RCC 7860 (cell line): ENCODE measurements around the gene PSMB7.
A peak's percentile ranks its signal among the peaks of the same experiment; 100 is the strongest.

ENCODE experiments used
- DNase-seq: peaks from one replicate; pipeline ENCODE4 v3.0.0-alpha.2; 2015; ENCODE audit warnings: low spot score
- FAIRE-seq: peaks from 2 replicates; lab custom pipeline; 2012; peaks lifted over from hg19 to GRCh38; lab: Jason Lieb, UNC

PSMB7 gene

DNA sequence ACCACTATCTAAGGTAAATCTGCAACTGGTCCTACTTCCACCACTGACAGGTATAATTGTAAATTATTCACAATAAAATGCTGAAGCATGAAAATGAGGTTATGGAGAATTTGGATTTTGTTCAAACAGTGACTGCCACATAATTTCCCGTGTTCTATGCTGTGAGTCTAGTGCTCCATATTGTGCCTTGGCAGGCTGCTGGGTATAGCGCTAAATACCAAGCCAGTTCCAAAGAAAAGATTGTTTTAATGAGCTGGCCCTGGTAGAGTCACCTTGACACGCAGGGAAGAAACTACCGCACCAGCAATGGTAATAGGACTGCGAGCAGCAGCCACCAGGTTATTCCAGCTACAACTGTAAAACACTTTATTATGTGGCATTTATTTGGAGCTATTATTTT, 30.4 kb downstream of the PSMB7 start:
- no peak for DNase-seq
- no peak for FAIRE-seq

DNA sequence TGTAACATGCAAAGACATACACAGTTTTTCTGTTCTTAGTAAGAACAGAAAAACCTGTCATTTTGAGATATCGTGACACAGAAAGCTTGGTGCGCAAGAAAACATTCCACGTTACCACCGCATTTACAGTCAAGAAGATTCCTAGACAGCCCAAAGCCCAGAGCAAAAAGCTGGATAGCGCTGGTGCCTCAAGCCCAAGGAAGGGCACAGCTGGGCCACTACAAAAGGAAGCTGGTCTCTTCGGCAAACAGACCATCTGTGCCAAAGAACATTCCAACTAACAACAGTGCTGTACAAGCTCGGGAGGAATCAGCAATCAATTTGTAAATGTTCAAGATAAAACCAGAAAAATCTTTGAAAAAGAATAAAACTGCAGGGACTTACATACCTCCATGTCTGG, 31.0 kb downstream of the PSMB7 start:
- DNase-seq (no peak), FAIRE-seq (no peak)

GRCh38 chr9:124381170-124381945, 33.9 kb downstream of the PSMB7 start:
- DNase-seq (no peak), FAIRE-seq (peak; percentile 27)

DNA sequence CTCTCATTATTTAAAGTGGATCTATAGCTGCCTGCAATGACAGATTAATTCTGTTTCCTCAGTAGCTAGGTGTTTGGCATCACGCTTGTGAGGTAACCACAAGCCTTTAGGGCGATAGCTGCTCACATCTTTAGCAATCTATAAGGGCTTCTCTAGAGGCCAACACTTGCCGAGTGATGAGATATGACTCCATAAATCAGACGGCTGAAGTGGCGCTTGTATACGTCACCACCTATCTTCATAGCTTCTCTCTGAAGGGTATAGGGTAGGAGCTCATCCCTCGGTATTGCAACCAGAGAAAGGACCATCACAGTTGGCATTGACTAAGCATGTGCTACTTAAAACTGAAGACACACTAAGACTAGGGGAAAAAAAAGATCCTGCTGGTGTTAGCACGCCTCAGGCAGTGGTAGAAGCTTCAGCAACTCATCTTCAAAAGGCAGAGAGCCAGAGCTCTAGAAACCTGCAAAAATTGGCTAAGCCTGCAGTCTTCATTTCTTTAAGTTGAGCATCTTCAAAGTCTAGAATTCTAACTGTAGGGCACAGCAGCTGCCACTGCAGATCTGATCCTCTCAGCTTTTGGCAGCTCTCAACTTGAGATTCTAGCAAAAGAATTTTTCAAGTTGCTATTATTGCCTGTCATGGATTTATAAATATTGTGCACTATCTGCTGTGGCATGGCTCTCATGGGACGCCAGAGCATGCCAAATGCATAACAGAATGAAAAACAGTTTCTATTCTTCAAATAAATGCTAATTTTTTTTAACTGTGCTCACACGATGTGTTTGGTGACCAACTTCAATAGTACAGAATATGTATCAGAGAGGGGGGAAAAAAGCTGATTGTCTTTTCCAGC, 37.5 kb downstream of the PSMB7 start:
- FAIRE-seq (no peak), DNase-seq (no peak)

GRCh38 chr9:124376329-124376728, 38.9 kb downstream of the PSMB7 start:
- no peak for DNase-seq
- no peak for FAIRE-seq

- no peak for FAIRE-seq
Observed at GRCh38 chr9:124375726-124376125, 39.5 kb downstream of the PSMB7 start.

DNA sequence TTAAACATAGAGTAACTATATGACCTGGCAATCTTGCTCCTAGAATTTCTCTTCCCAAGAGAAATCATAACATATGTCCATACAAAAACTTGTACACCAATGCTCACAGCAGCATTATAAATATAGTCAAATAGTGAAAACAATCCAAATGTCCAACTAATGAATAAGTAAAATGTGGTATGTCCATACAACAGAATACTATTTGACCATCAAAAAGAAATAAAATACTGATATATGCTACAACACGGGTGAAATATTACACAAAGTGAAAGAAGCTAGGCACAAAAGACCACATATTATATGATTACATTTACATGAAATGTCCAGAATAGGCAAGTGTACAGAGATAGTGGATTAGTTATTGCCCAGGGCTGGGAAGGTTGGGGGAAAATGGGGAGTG, 41.4 kb downstream of the PSMB7 start:
- no peak for FAIRE-seq

More at GRCh38 chr9:124375726-124376125, 39.5 kb downstream of the PSMB7 start:
- no peak for DNase-seq

GRCh38 chr9:124373386-124373785, 41.9 kb downstream of the PSMB7 start:
- no peak for DNase-seq
- FAIRE-seq, result no peak

More for the DNA sequence above, 41.4 kb downstream of the PSMB7 start:
- DNase-seq, result no peak

DNA sequence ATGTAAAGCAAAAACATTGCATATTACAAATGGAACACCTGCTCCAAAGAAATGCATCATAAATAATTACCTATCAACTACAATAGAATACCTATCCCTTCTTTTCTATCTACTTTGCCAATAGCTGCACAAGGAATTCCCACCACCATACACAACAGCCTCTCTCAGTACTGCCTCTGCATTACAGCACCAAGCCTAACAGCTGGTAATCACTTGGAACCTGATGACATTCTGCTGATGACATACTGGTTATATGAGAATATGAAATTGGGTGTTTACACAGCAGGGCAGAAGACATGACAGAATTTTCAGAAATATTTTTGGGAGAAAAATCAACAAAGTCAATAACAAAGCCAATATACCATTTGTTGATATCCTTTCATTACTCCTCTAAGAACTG, 43.2 kb downstream of the PSMB7 start:
- FAIRE-seq (no peak), DNase-seq (no peak)

DNA sequence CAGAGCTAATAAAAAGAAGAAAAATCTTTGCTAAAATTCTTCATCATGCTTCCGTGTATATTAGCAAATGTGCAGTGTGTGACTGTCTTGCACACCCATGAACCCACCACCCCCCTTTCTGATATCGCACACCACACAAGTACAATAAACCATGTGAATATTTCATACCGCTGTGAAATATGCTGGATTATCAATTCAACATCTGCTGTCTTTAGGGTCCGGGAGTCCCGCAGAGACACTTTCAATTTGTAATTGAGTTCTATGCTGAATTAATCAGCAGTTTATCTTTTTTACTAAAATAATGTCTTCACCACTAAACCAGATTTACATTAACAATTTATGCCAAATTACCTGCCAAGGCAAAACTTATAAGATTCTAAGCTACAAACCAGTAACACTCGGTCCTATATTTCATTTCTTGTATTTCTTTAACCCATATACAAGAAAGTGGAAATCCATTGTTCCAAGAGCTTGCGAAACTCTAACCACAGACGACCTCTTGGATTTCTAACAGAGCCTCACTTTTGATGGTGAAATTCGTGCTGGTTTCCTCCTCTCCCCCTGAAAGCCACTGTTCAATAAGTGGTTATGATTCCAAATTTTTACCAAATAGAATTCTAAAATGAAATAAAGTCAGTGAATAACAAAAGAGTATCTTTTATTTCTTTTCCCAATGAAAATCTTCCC, 44.2 kb downstream of the PSMB7 start:
- DNase-seq, result no peak

DNA sequence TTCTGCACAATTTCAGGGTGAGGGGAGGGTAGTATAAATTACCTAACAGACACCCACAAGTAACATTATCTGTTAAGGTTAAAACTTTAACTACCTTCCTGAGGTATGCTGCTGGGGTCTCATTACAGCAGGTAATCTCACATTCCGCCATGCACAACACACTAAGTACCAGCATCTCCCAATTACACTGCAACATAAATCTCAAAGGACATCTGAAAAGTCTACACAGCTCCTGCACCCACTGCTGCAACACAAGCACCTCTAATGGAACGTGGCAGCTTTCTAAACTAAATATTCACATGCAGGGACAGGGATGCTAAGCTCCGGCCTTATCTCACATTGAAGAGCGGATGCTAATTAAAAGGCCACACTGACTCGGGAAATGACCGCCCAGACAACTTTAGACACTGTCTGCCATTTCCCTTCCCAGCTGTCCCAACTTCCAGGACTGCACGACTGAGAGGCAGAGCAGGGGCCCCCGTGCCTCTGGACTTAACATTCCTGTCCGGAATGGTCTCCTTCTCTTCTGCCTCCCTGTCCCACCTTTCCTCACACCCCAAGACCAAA, 45.9 kb downstream of the PSMB7 start:
- FAIRE-seq, result no peak

More for the DNA sequence above, 44.2 kb downstream of the PSMB7 start:
- FAIRE-seq, result no peak

DNA sequence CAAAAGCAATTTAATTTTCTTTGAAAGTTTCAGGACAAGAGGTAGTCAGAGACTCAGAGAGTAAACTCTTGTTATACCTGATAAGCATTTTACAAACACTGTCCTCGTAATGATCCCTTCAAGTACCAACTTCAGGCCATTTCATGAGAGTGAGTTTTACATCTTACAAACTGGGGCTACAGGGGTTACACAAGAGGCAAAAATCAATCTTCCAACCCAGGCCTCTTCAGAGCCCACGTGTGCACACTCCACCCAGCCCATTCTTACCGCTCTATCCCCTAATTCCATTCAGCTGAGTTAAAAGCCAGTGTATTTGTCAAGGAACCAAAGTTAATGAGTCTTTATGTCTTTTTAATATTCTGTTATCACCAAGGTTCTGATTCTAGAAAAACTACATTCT, 46.5 kb downstream of the PSMB7 start:
- FAIRE-seq, result no peak
- no peak for DNase-seq

More for the DNA sequence above, 45.9 kb downstream of the PSMB7 start:
- no peak for DNase-seq

GRCh38 chr9:124366476-124367220, 48.6 kb downstream of the PSMB7 start:
- DNase-seq (no peak), FAIRE-seq (no peak)

- DNase-seq (no peak), FAIRE-seq (no peak)
Observed at GRCh38 chr9:124365036-124365435, 50.2 kb downstream of the PSMB7 start.

GRCh38 chr9:124364141-124364540, 51.1 kb downstream of the PSMB7 start:
- FAIRE-seq, result no peak
- DNase-seq, result no peak

DNA sequence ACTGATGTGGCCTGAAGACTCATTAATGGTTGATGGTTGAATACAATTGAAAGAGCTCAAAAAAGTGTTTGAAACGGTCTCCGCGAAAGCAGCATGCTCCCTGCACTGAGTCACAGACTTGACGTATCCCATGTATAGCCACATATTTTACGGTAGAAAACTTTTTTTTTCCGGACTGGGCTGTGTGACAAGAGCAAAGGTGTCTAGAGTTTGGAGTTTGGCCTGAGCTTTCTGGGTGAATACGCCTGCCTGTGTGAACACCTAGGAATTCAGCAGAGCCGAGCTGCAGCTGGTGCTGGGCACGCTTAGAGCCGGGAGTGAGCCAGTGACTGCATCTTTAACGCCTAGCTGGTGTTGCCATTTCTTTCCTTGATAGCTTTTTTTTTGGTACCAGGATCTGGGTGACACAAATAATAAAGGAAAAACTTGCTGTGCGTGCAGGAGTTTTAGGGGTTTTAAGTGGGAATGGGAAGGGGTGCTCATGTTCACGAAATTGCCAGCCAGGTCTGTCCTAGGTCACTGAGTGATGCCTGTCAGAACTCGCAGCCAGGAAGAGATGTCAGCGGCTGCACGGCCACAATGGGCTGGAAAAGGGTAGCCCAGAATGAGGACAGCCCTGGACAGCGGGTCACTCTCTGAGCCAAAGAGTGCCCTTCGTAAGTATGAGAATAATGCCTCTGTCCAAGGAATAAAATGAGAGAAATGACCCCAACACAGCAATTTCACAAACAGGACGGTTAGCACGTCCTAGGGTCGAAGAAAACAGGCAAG, 51.7 kb downstream of the PSMB7 start:
- no peak for FAIRE-seq
- DNase-seq, result no peak

DNA sequence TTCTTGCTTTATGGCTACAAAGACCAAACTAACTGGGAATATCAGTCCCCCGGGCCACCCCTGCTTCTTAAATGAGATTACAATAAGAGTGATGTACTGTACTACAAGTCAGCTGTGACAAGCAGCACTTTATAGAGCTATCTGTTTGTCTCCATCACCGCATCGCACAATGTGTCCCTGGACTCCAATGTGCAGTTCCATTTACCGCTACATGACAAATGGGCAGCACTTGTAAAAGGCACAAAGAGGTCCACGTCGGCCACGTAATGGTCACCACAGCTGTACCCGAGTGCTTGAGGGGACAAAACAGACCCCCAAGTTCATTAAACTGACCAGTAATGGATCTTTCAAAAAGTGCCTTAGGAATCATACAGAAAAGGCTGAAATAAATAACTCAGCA, 54.1 kb downstream of the PSMB7 start:
- DNase-seq, result no peak
- FAIRE-seq, result no peak

DNA sequence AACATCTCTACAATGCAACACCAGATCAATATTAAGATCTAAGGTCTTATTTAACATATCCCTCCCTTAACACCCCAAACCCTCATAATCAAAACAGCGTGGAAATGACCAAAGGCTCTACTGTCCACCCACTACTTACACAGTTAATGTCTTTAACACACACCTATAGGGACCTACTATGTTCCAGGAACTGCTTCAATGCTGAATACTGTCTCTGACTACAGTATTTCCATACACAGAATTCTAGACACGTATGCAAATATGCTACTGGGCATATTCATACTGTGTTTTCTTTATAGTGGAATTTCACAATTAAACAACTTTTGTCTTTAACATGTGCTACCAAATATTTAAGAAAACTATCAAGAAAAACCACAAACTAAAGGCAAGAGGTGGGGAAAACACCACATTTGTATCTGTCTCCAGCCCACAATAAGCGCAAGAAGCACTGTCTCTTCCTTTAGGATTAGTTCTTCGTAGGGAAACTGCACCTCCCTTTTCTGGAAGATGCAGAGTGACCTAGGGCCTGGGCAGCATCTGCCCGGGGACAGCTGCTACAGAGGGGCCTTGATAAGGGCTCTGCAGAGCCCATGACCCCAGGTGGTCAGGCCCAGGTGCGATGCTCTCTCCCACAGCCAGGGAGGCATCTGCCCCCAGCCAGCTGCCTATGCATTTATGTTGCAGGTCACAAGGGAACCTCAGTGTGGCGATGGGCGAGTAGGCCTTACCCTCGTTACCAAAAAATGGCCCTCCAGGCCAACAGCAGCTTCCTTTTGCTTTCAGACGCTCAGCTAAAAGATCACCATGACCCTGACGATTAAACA, 55.2 kb downstream of the PSMB7 start:
- FAIRE-seq (no peak), DNase-seq (no peak)

- FAIRE-seq (no peak), DNase-seq (no peak)
Observed at GRCh38 chr9:124359426-124359825, 55.8 kb downstream of the PSMB7 start.
